ENCODE data around the gene DICER1. TPM values are rescaled to one million over a fixed set of nuclear protein-coding genes. Genes with fewer than 3 reads are reported as not detected.

DICER1 gene
- total and polyA plus RNA-seq, 2 donors (not counting 3 experiments of a cell fraction or from before 2014, with no cell fraction given), result 8.3 to 43.6 TPM

- intact Hi-C loops (cut with micrococcal nuclease) (no loop called here), dilution Hi-C loops (cut with MboI; ENCODE audit: extremely low pct_ligation_motif_present, low sequenced_read_pairs) (no loop called here)
- Histone ChIP-seq H2AFZ (ENCODE audit: low read depth, low read length) (no peak overlapping the region), H3K4me2 (ENCODE audit: insufficient read depth, low read length) (no peak overlapping the region), H3K9me1 (replicated peaks; ENCODE audit: control insufficient read depth, extremely low read depth, insufficient read depth, low read length) (no peaks in the 10 kb centered on the region), H3K9ac (replicated peaks; ENCODE audit: extremely low read depth, insufficient read depth, low read length) (no peak overlapping the region), H3K27me3 (ENCODE audit: control insufficient read depth in 2 of 2, insufficient read depth in 2 of 2, low read length in 2 of 2) (no peaks in the 10 kb centered on the region), H3K9me3 (replicated peaks; ENCODE audit: control insufficient read depth, insufficient read depth, low read length) (no peaks in the 10 kb centered on the region), H3K36me3 (ENCODE audit: control insufficient read depth in 2 of 2, extremely low read depth in 1 of 2, insufficient read depth in 2 of 2, low read length in 2 of 2) (no peaks in the 10 kb centered on the region), H3K79me2 (ENCODE audit: control insufficient read depth, insufficient read depth, low read length) (no peaks in the 10 kb centered on the region), H3K27ac (ENCODE audit: insufficient read depth, low read depth, low read length) (no peak overlapping the region), H3K4me1 (ENCODE audit: control insufficient read depth, extremely low read depth, insufficient read depth, low read length) (no peaks in the 10 kb centered on the region), H3K4me3 (replicated peaks in 1 of 3; ENCODE audit: insufficient read depth in 1 of 3, low read depth in 1 of 3, low read length in 3 of 3) (no peak overlapping the region), H4K20me1 (replicated peaks; ENCODE audit: control insufficient read depth, extremely low read depth, insufficient read depth, low read length) (no peaks in the 10 kb centered on the region)
- BruUV-seq (replicated peaks), result no TSS peak
- no peak for FAIRE-seq
- POLR2A ChIA-PET, result no interaction called here
- no peak for DNase-seq (ENCODE audit: low read depth, low spot score)
- TF ChIP-seq GATA2 (IDR thresholded peaks at IDR 0.05; ENCODE audit: insufficient read depth, insufficient read length, low read depth, low read length) (no peak), MAX (IDR thresholded peaks at IDR 0.05; ENCODE audit: insufficient read depth, insufficient read length) (no peak), JUN (IDR thresholded peaks at IDR 0.05; ENCODE audit: borderline replicate concordance, insufficient read depth, insufficient read length, low read depth) (no peak), MYC (IDR thresholded peaks at IDR 0.05; ENCODE audit: low read depth, low read length) (no peak), POLR2A (IDR thresholded peaks at IDR 0.05; ENCODE audit: low read depth, low read length) (no peak), FOS (IDR thresholded peaks at IDR 0.05; ENCODE audit: borderline replicate concordance, insufficient read depth, low read length) (no peak), CTCF (IDR thresholded peaks at IDR 0.05; ENCODE audit: extremely low read depth in 1 of 2, insufficient read depth in 1 of 2, low read depth in 1 of 2, low read length in 2 of 2) (no peak)
- CTCF ChIA-PET, result no interaction called here
These were observed 113.4 kb downstream of the DICER1 start for GRCh38 chr14:95043732-95044462.
